CD1c-positive myeloid dendritic cell (primary cell): ENCODE results near the gene LDLRAD3.

Source experiments
- DNase-seq: peaks from one replicate; pipeline ENCODE4 v3.0.0-alpha.2; 2016; ENCODE audit errors: extremely low spot score

Gene LDLRAD3

DNA sequence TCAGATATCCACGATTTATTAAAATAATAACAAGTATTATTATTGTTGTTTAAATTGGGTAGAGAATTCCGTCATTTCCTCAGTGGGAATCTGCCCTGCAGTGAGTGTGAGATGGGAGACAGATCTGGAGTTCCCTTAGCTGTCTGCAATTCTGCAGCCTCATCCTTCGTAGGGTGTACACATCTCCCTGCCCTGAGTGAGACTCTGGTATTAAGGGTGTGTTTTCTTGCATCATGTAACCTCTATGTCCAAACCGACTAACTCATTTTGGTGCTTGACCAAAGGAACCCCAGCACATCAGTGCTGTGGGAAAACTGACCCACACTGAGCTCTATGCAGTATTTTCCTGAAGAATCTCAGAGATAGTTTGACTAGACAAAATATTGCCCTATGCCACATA is 157.6 kb downstream of the LDLRAD3 start:
- no peak for DNase-seq

DNA sequence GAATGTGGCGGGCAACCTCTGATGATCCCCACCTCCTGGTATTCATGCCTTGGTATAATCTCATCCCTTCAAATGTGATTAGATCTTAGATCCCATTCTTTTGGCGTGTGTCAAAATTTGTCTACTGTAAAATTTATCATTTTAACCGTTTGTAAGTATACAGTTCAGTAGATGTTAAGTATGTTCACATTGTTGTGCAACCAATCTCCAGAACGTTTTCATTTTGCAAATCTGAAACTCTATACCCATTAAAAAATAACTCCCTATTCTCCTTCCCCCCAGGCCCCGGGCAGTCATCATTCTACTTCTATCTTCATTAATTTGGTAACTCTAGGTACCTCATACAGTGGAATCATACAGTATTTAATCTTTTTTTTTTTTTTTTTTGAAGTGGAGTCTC is 159.0 kb downstream of the LDLRAD3 start:
- no peak for DNase-seq

DNA sequence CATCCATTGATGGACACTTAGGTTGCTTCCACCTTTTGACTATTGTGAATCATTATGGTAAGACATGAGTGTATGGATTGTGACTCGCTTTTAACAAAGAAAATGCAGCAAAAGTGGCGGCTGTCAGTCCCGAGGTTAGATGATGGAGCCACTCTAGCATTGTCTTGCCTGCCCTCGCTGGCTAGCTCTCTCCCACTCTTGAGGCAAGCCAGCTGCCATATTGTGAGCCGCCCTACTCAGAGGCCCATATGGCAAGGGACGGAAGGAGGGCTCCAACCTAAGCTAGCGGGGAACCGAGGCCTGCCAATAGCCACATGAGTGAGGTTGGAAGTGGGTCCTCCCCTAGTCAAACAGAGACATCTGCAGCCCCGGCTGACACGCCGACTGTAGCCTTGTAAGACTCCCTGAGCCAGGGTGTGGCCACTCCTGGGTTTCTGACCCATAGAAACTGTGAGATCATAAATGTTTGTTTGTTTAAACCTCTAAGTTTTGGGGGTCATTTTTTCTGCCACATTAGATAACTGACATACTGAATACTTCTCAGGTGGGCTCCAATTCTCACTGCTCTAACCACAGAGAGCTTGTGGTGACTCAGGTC is 160.2 kb downstream of the LDLRAD3 start:
- no peak for DNase-seq

DNA sequence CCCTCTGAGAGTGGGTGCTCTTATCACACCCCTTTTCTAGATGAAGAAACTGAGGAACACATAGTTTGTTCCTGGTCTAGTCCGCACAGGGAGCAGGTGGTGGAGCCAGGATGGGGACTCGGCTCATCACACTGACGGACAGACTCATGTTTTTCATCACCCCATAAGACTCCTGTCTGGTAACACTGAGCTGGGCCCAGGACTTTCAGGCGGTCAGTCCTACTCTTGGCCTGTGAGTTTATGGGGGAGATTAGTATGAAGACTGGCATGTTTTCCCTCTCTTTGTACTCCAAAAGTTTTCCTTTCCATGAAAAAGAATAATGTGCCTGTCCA is 160.8 kb downstream of the LDLRAD3 start:
- no peak for DNase-seq

DNA sequence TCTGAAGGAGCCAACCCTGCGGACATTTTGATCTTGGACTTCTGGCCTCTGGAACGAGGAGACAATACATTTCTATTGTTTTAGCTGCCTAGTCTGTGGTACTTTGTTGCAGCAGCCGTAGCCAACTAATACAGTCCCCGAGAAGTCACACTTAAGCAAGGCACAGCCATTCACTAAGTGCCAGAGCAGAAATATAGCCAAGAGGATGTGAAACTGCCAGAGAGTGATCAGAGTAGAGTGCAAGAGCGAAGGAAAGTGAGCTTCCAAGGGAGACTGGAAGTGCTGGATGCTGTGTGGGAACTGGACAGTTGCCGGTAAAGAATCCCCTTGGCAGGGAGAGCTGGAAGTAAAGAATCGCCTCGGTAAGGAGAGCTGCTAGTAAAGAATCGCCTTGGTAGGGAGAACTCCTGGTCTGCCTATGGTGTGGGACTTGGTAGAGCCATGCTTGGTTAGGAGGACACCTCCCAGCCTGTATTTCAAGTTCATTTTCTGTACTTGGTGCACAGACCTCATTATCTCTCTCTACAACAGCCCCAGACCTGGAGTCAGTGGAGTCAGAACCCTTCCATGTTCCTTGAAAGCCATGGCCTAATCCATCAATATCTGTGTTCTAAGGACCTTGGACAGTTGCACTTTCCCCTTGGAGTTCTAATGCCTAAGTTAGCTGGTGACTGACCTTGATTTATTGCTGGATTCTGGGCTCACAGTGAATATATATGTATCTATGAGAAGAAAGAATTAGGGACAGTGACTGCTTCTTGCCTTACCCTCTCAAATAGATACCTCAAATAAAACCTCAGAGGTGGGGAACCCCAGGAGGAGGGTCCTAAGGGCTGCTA is 162.1 kb downstream of the LDLRAD3 start:
- peak; percentile 5 for DNase-seq

DNA sequence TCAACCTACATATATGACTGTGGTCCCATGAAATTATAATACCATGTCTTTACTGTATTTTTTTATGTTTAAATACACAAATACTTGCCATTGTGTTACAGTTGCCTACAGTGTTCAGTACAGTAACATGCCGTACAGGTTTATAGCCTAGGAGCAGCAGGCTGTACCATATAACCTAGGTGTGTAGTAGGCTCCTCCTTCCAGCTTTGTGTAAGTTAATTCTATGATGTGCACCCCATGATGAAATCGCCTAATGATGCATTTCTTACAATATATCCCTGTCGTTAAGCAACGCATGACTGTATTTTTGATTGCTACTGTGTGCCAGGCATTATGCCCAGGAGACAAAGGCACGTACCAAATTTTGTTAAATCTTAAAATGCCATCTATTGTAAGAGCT is 163.7 kb downstream of the LDLRAD3 start:
- DNase-seq: no peak

DNA sequence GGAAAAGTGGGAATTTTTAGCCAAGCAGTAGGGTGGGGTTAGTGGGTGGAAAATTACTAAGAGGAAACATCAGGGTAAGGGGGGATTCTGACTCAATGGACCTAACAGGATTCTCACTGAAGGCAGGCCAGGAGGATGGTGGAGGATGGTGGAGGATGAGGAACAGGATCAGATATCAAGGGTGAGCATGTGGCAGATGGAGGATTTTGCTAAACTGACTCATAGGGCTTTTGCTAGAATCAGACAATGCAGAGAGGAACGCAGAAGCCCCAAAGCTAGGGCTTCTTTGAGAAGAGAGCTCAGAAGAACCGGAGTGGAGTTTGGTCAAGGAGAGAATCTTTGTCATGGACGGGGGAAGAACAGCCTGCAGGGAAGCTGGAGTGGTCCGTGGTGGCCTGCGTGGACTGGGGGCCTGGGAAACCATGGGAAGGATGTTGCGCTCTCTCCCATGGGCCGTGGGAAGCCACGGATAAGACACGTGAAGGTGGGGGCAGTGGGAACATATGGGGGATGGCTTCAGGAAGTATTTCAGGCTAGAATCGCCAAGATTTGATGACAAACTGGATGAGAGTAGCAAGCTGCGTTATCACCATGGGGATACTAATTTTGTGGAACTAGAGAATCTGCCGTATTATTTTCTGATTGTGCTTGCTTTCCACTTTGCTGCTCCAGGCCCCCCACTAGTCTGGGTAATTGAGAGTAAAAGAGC is 165.2 kb downstream of the LDLRAD3 start:
- no peak for DNase-seq

DNA sequence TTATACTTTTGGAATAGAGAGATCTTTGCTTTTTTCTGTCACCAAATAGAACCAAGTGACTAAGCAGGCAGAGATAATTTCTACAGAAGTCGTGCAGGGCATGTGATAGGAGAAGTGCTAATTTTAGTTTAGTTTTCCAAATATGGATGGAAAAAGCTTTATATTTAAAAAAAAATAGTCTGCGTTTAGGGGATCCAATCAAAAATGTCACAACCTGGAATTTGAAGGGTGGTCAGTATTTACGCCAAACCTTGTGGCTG is 165.7 kb downstream of the LDLRAD3 start:
- no peak for DNase-seq

DNA sequence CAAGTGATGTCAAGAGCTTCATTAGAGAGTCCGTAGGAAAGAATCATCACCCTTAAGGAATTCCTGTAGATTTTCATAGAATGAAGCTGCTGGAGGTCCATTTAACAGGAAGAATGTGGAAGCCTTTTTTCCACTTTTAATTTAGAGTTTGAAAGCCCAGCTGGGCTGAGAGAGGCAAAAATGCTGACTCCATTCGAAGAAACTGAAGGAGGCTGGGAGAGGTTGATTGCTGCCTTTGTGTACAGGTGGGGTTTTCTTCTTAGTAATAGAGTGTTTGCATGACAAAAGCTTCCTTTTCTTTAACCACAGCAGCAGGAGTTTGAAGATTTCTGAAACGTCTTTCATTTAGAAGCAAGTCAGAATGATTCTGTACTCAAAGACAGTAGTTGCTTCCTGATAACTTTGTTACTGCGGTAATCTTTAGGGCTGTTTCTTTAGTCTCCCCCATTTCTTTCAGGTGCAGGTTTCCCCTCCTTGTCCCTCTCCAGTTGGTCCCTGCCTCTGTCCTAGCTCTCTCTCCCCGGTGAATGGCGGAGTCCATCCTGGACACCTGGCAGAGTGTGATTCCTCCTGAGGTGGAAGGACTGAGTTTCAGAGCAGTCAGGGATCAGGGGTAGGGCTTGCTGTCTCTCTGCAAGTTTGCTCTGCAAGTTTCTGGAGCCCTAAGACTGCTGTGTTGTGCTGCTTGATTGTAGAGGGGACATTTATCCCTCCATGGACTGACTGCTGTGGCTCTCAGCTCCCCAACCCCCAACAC is 166.2 kb downstream of the LDLRAD3 start:
- DNase-seq: no peak

DNA sequence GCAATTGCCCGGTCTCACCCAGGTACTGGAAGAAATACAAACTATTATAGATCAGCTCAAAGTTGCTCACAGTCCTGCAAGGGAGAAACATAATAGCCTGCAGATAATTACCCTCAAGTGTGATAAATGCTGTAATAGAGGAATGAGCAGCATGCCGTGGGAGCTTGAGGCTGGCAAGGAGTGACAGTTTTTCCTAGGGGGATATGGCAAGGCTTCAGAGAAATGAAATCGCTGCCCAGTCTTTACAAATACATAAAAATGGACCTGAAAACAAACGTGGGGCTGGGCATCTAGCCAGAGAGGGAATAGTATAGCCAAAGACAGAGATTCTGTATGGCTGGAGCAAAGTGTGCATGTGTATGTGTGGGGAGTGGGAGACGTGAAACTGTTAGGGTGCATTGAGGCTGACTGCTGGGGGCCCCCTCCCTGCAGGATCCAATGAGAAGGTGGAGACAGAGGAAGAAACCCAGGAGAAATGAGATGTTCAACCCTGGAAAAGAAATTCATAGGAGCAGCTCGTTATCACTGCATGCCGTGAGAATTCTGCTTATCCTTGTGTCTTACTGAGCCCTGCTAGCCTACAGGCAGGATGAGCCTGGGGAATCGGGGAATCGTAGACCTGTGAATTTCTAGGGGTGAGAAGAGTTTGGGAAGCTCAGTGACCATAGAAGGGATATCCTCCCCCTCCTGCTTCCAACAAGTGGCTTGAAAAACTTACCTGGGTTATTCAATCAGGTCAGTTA is 167.0 kb downstream of the LDLRAD3 start:
- DNase-seq: no peak

DNA sequence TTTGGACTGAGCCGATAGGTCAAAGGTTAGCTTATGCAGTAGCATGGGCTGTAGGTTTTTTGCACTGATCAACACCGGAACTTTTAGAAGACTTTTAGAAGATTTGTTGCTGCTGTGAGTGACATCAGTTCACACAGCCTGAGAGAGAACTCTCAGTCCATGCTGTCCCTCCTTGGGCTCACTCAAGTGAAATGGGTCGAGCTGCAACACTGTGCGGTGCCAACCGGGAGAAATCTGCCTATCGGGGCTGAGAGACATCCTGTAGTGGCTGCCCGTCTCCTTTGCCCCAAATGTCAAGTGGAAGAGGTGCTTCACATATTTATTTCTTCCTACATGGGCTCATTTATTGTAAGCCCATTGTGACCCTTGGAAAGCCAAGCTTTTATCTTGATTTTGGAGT is 170.2 kb downstream of the LDLRAD3 start:
- DNase-seq: no peak

DNA sequence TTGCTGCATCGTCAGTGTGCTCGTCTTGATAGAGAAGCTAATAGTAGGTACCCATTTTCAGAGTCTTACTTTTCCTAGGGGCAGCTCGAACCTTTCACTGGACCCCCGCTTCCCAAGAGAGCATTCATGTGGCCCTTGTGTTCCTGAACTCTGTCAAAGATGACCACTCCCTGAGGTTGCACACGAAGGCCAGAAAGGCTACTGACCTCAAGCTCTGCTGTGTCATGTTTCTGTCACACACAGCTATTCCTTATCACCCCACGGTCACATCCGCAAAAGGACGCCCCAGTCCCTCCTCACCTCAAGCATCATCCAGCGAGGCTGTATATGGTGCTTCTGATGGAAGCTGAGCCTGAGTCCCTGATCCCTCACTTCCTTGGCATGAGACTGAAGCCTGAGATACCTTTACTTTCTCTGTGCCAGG is 171.5 kb downstream of the LDLRAD3 start:
- DNase-seq: no peak

DNA sequence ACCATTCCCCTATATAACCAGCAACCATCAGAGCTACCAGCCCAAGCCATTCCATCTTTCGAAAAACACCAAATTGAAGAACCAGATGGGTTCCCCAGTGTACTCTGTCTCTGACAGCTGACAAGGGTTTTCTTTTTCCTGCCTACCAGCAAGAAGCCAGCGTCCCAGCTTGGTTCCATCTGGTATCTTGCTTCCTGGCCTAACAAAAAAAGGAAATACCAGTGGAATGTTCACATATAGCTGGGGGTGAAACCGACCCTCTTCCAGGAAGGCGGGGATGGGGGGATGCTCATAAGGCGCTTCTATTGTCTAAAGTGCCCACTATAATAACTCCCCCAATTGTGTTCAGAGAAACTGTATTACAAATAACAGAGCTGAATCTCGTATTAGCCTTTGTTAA is 172.3 kb downstream of the LDLRAD3 start:
- no peak for DNase-seq

DNA sequence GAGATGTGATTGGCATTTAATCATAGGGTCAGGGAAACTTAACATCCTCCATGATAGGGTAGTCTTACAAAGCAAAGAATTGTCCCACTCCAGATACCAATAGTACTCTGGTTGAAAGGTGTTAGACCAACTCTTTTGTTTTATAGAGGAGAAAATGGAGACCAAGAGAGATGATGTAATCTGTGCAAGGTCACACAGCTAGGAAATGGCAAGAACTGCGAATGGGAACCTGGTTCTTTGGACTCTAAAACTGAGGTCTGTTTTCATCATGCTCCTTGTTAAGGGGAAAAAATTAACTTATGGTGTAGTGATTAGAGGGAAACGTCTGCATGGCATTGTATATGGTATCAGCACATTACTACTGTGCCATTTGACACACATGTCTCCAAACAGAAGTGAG is 174.2 kb downstream of the LDLRAD3 start:
- DNase-seq: no peak

DNA sequence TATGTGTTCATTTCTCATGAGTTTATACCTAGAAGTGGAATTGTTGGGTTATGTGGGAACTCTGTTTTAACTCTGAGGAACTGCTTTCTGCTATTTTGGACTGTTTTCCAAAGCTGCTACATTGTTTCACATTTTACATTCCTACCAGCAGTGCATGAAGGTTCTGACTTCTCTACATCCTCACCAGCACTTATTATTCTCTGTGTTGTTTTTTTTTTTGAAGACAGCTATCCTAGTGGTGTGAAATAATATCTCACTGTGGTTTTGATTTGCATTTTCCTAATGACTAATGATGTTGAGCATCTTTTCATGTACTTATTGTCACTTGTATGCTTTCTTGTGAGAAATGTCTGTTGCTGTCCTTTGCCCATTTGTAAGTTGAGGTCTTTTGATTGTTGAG is 175.4 kb downstream of the LDLRAD3 start:
- no peak for DNase-seq

DNA sequence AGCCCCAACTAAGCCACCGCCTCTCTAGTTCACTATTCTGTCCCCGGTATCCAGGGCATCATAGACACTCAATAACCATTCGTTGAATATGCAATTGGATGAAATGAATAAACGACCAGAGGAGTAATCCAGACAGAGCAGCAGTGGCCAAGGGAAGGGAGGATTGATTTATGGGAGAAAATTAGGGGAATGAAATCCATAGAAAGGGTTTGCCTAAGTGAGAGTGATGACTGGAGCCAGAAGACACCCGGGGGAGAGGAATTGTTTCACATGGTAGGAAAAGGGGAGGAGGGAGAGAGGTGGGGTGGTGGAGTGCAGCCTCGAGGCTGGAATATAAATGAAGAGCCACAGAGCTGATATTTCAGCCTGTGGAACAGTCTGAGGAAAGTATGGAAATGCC is 177.2 kb downstream of the LDLRAD3 start:
- no peak for DNase-seq

DNA sequence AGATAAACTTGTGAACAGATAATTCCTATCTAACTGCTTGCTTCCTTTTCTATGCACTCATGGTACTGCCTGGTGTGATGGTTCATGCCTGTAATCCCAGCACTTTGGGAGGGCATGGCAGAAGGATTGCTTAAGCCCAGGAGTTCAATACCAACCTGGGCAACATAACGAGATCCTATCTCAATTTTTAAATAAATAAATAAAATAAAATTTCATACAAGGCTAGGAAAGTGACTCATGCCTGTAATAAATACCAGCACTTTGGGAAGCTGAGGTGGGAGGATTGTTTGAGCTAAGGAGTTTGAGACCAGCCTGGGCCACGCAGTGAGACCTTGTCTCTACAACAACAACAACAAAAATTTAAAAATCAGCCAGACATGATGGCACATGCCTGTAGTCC is 178.8 kb downstream of the LDLRAD3 start:
- DNase-seq: no peak

DNA sequence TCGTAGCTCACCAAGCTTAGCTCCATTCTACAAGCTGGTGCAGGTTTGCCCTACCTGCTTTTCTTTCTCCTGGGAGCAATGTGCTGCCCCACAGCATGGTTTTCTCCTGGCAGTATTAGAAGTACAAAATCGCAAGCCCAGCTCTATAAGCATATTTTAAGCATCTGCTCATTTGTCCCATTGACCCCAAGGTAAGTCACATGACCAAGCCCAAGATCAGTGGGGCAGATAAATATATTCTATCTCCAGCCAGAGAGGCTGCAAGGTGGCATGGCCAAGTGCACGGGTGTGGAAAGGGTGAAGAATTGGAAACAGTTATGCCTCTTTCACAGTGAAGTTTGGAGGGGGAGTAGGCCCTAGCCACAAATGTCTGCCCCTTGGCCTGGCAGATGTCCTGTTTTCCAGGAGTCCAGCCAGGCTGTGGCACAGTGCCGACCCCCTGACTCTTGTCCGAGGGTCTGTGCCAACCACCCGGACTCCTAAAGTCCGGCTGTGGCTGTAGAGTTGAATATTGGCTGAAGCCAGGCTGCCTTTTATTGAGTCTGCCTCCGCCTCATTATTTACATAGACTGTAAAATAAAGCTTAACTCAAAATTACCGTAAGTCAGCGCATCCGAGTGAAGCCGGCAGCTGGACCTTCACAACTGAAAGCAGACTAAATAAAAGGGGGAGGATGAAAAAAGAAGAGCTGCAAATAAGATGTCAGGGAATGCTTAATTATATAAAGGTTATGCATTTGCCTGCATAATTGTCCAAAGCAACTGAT is 179.7 kb downstream of the LDLRAD3 start:
- DNase-seq: no peak

DNA sequence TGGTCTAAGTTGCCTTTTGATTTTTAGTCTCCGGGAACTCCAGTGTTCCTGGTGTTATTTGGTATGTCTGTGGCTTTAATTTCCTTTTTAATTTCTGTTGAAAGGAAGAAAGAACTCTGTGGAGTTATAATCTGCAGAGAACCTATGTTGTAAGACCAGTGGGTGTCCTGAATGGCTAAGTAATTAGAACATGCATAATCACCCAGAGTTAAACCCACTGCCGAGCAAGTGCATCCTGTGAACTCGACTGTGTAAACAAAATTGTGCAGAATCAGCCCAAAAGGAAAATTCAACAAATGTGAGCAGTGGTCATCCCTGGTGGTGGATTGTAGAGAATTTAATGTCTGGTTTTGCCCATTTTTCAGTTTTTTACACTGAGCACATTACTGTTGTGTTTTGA is 182.8 kb downstream of the LDLRAD3 start:
- DNase-seq: no peak

DNA sequence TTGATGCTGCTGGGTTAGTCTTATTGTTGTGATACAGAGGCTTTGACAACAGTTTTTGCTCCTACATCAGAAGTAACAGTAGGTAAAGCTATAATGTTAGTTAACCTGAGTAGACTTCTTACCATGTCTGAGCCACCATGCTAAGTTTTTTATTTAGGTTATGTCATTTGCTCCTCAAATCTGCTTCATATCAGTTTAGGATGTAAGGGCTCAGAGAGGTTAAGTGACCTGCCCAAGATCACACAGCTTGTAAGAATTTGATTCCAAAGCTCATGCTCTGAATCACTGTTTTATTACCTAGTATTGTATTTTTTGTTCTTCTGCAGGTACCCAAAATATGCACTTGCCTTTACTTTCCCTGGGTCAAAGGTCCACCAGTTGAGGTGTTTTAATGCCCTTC is 183.7 kb downstream of the LDLRAD3 start:
- no peak for DNase-seq

DNA sequence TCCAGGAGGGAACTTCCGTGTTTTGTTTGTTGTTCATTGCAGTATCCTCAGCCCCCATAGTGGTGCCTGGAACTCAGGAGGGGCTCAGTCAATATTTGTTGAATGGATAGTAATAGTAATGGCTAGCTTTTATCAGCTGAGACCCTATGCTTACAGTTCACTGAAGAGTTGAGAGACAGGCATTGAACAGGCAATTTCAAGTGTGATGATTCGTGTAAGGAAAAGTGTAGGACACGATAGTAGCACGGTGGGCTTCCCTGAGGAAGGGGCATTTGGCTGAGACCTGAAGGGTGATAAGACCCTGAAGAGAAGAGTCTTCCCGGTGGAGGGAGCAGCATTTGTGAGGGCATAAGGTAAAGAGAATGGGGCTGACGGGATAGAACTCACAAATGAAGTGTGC is 186.1 kb downstream of the LDLRAD3 start:
- DNase-seq: no peak
